Ishikawa (cell line): Measurements from ENCODE around the gene ACAD11.

ENCODE experiments used
- CEBPB ChIP-seq: IDR thresholded peaks from 2 replicates; pipeline ENCODE4 v1.6.1; 2012
- CREB1 ChIP-seq: IDR thresholded peaks from 2 replicates; pipeline ENCODE4 v1.6.1; 2012; ENCODE audit warnings: low read depth
- EGR1 ChIP-seq: IDR thresholded peaks from 2 replicates; pipeline ENCODE4 v1.6.1; 2012
- EP300 ChIP-seq: IDR thresholded peaks from 2 replicates; pipeline ENCODE4 v1.6.1; 2012; ENCODE audit warnings: borderline replicate concordance
- FOXM1 ChIP-seq: IDR thresholded peaks from 2 replicates; pipeline ENCODE4 v1.6.1; 2012; ENCODE audit warnings: low read depth, borderline replicate concordance
- MAX ChIP-seq: IDR thresholded peaks from 2 replicates; pipeline ENCODE4 v1.6.1; 2012
- NFIC ChIP-seq: IDR thresholded peaks from 2 replicates; pipeline ENCODE4 v1.6.1; 2012
- RAD21 ChIP-seq: IDR thresholded peaks from 2 replicates; pipeline ENCODE4 v1.6.1; 2012; ENCODE audit warnings: low read depth
- REST ChIP-seq: IDR thresholded peaks from 2 replicates; pipeline ENCODE4 v1.6.1; 2012; ENCODE audit warnings: low read depth, mild to moderate bottlenecking
- TAF1 ChIP-seq: IDR thresholded peaks from 2 replicates; pipeline ENCODE4 v1.6.1; 2012; ENCODE audit warnings: low read depth, mild to moderate bottlenecking
- TCF12 ChIP-seq: IDR thresholded peaks from 2 replicates; pipeline ENCODE4 v1.6.1; 2012; ENCODE audit warnings: low read depth
- TEAD4 ChIP-seq: IDR thresholded peaks from 2 replicates; pipeline ENCODE4 v1.6.1; 2012
- USF1 ChIP-seq: IDR thresholded peaks from 2 replicates; pipeline ENCODE4 v1.6.1; 2012
- YY1 ChIP-seq: IDR thresholded peaks from 2 replicates; pipeline ENCODE4 v1.6.1; 2012; ENCODE audit warnings: low read depth
- ZBTB7A ChIP-seq: IDR thresholded peaks from 2 replicates; pipeline ENCODE4 v1.6.1; 2012; ENCODE audit warnings: low read depth

ACAD11 gene

GRCh38 chr3:132563420-132564069 lies 96.1 kb downstream of the ACAD11 start:
- no peak for TF ChIP-seq TEAD4
- no peak for TF ChIP-seq ZBTB7A
- TF ChIP-seq REST, result no peak
- TF ChIP-seq RAD21, result no peak
- no peak for TF ChIP-seq TAF1
- TF ChIP-seq TCF12, result no peak
- TF ChIP-seq NFIC, result no peak
- no peak for TF ChIP-seq CEBPB
- no peak for TF ChIP-seq EGR1
- no peak for TF ChIP-seq CREB1
- no peak for TF ChIP-seq MAX
- no peak for TF ChIP-seq YY1
- TF ChIP-seq FOXM1, result no peak
- no peak for TF ChIP-seq USF1
- no peak for TF ChIP-seq EP300

- TF ChIP-seq EGR1, result no peak
- no peak for TF ChIP-seq USF1
- TF ChIP-seq EP300, result no peak
- no peak for TF ChIP-seq REST
- TF ChIP-seq FOXM1, result no peak
- no peak for TF ChIP-seq CREB1
- no peak for TF ChIP-seq TEAD4
- no peak for TF ChIP-seq CEBPB
- TF ChIP-seq TCF12, result no peak
- no peak for TF ChIP-seq ZBTB7A
- no peak for TF ChIP-seq RAD21
- no peak for TF ChIP-seq TAF1
- no peak for TF ChIP-seq YY1
- TF ChIP-seq MAX, result no peak
- no peak for TF ChIP-seq NFIC
These were observed 98.6 kb downstream of the ACAD11 start for GRCh38 chr3:132561003-132561402.

GRCh38 chr3:132556508-132557159 lies 103.0 kb downstream of the ACAD11 start:
- TF ChIP-seq YY1, result no peak
- no peak for TF ChIP-seq RAD21
- TF ChIP-seq EP300, result no peak
- TF ChIP-seq CREB1, result no peak
- TF ChIP-seq REST, result no peak
- no peak for TF ChIP-seq CEBPB
- TF ChIP-seq FOXM1, result no peak
- TF ChIP-seq EGR1, result no peak
- TF ChIP-seq USF1, result no peak
- TF ChIP-seq TAF1, result no peak
- no peak for TF ChIP-seq TEAD4
- no peak for TF ChIP-seq TCF12
